GM23338 (cell line): Measurements from ENCODE around the gene TMEM51. TPM values are rescaled to one million over a fixed set of nuclear protein-coding genes. Genes with fewer than 3 reads are reported as not detected.

Source experiments
- ATAC-seq: fragments of 200-7000 bp; cut with Tn5 transposase; 3 replicates; pipeline ENCODE4 v1.9.1; 2020
- DNase-seq: peaks from one replicate; pipeline ENCODE4 v3.0.0-alpha.2; 2015; ENCODE audit warnings: low spot score
- H2AFZ ChIP-seq: fragments of 200-600 bp; sonication (generic); 2 replicates; pipeline ENCODE4 v1.8.0; 2016; ENCODE audit warnings: antibody characterized with exemption, mild to moderate bottlenecking, moderate library complexity
- H3F3A ChIP-seq: fragments of 200-600 bp; sonication (generic); replicated peaks from 2 replicates; pipeline ENCODE4 v1.8.0; 2017; ENCODE audit warnings: antibody characterized with exemption, mixed run types, low read depth
- H3K27ac ChIP-seq: fragments of 200-600 bp; sonication (generic); 2 replicates; pipeline ENCODE4 v1.6.1; 2016; ENCODE audit warnings: low read depth
- H3K27me3 ChIP-seq: fragments of 200-600 bp; sonication (generic); 2 replicates; pipeline ENCODE4 v1.8.0; 2016; ENCODE audit warnings: mild to moderate bottlenecking, mixed run types, moderate library complexity; ENCODE audit not compliant: insufficient read depth
- H3K36me3 ChIP-seq: fragments of 200-600 bp; sonication (generic); 2 replicates; pipeline ENCODE4 v1.8.0; 2016; ENCODE audit warnings: mild to moderate bottlenecking; ENCODE audit not compliant: insufficient read depth
- H3K4me1 ChIP-seq: fragments of 200-600 bp; sonication (generic); 2 replicates; pipeline ENCODE4 v1.8.0; 2016; ENCODE audit warnings: mild to moderate bottlenecking, moderate library complexity; ENCODE audit not compliant: insufficient read depth
- H3K4me2 ChIP-seq: fragments of 200-600 bp; sonication (generic); 2 replicates; pipeline ENCODE4 v1.7.1; 2017; ENCODE audit warnings: mixed run types
- H3K4me3 ChIP-seq: fragments of 200-600 bp; sonication (generic); 2 replicates; pipeline ENCODE4 v1.6.1; 2016; ENCODE audit warnings: mixed run types
- H3K79me2 ChIP-seq: fragments of 200-600 bp; sonication (generic); replicated peaks from 2 replicates; pipeline ENCODE4 v1.8.0; 2017; ENCODE audit warnings: mild to moderate bottlenecking; ENCODE audit not compliant: insufficient read depth
- H3K9me2 ChIP-seq: fragments of 200-600 bp; sonication (generic); 2 replicates; pipeline ENCODE4 v1.8.0; 2017; ENCODE audit not compliant: insufficient read depth
- H4K20me1 ChIP-seq: fragments of 200-600 bp; sonication (generic); replicated peaks from 2 replicates; pipeline ENCODE4 v1.8.0; 2017; ENCODE audit warnings: mild to moderate bottlenecking; ENCODE audit not compliant: insufficient read depth
- H3K27ac Mint-ChIP-seq: 2 replicates; pipeline ENCODE4 v1.8.0; 2020; ENCODE audit warnings: inconsistent platforms, mild to moderate bottlenecking, moderate library complexity, mixed read lengths
- H3K27me3 Mint-ChIP-seq: 3 replicates; pipeline ENCODE4 v1.8.0; 2022; ENCODE audit warnings: low read depth, mild to moderate bottlenecking, moderate library complexity, mixed read lengths, inconsistent platforms; ENCODE audit not compliant: insufficient read depth, poor library complexity
- H3K36me3 Mint-ChIP-seq: 3 replicates; pipeline ENCODE4 v1.8.0; 2021; ENCODE audit warnings: low read depth, mild to moderate bottlenecking, inconsistent platforms, moderate library complexity, mixed read lengths
- H3K4me1 Mint-ChIP-seq: 3 replicates; pipeline ENCODE4 v1.8.0; 2020; ENCODE audit warnings: mild to moderate bottlenecking, inconsistent platforms, mixed read lengths
- H3K4me3 Mint-ChIP-seq: 3 replicates; pipeline ENCODE4 v1.8.0; 2021; ENCODE audit warnings: moderate library complexity, mild to moderate bottlenecking, inconsistent platforms, mixed read lengths
- H3K9me3 Mint-ChIP-seq: 3 replicates; pipeline ENCODE4 v1.8.0; 2020; ENCODE audit warnings: moderate library complexity, mild to moderate bottlenecking, inconsistent platforms, mixed read lengths
- CREB1 ChIP-seq: fragments of 250-450 bp; sonication (Bioruptor Pico); IDR thresholded peaks from 2 replicates; pipeline ENCODE4 v1.5.0; 2020; ENCODE audit warnings: low read depth, mild to moderate bottlenecking, moderate library complexity
- CTCF ChIP-seq, 2 experiments: fragments of 200-600 bp in 1 of 2; sonication (generic) in 1 of 2; conservative IDR thresholded peaks; 2 replicates each; pipeline versions ENCODE4 v1.5.1 to v1.6.1; 2016 to 2017; ENCODE audit warnings: antibody characterized with exemption in 2 of 2, low read depth in 2 of 2, mild to moderate bottlenecking in 2 of 2, moderate library complexity in 1 of 2
- ETS1 ChIP-seq: IDR thresholded peaks from 2 replicates; pipeline ENCODE4 v1.6.1; 2016; ENCODE audit warnings: antibody characterized with exemption
- EZH2 ChIP-seq: fragments of 200-600 bp; sonication (generic); IDR thresholded peaks from one replicate; pipeline ENCODE4 v1.8.0; 2017; ENCODE audit warnings: antibody characterized with exemption, mild to moderate bottlenecking, low read depth; ENCODE audit not compliant: unreplicated experiment
- EZH2phosphoT487 ChIP-seq: fragments of 200-600 bp; sonication (generic); IDR thresholded peaks from one replicate; pipeline ENCODE4 v1.8.1; 2018; ENCODE audit warnings: antibody characterized with exemption; ENCODE audit not compliant: unreplicated experiment
- JUNB ChIP-seq: IDR thresholded peaks from one replicate; pipeline ENCODE4 v1.6.1; 2016; ENCODE audit warnings: antibody characterized with exemption; ENCODE audit not compliant: unreplicated experiment
- NANOG ChIP-seq: IDR thresholded peaks from 2 replicates; pipeline ENCODE4 v1.6.1; 2016; ENCODE audit warnings: antibody characterized with exemption, borderline replicate concordance
- POLR2AphosphoS5 ChIP-seq: IDR thresholded peaks from 2 replicates; pipeline ENCODE4 v1.6.1; 2016; ENCODE audit warnings: antibody characterized with exemption, low read depth
- REST ChIP-seq: IDR thresholded peaks from one replicate; pipeline ENCODE4 v1.6.1; 2018; ENCODE audit warnings: antibody characterized with exemption; ENCODE audit not compliant: unreplicated experiment
- STAT1 ChIP-seq: IDR thresholded peaks from one replicate; pipeline ENCODE4 v1.6.1; 2016; ENCODE audit warnings: antibody characterized with exemption; ENCODE audit not compliant: unreplicated experiment
- ZNF114 ChIP-seq: fragments of 250-450 bp; sonication (Bioruptor Pico); IDR thresholded peaks from 2 replicates; pipeline ENCODE4 v1.5.0; 2020; ENCODE audit warnings: mild to moderate bottlenecking, moderate library complexity
- ZNF331 ChIP-seq: fragments of 250-450 bp; sonication (Bioruptor Pico); IDR thresholded peaks from 2 replicates; pipeline ENCODE4 v1.5.0; 2020; ENCODE audit warnings: low read depth, mild to moderate bottlenecking, moderate library complexity
- ZNF462 ChIP-seq: fragments of 250-450 bp; sonication (Bioruptor Pico); IDR thresholded peaks from 2 replicates; pipeline ENCODE4 v1.5.0; 2020; ENCODE audit warnings: mild to moderate bottlenecking, moderate library complexity
- polyA plus RNA-seq: library from polyadenylated mRNA; unstranded; fragments of >200 nt; fragmentation: Nextera tagmentation; extraction: Ambion mirVana; gene quantifications from 2 replicates; pipeline ENCODE4 v1.2.1, GENCODE V29; 2016
- total RNA-seq: library from RNA; depleted of rRNA; stranded (reverse); fragments of >200 nt; shearing (Covaris generic); gene quantifications from 2 replicates; pipeline ENCODE4 v1.2.3, GENCODE V29; 2014

TMEM51 gene
- total and polyA plus RNA-seq, 2 experiments from 2014 or later: 4.0 to 5.2 TPM

GRCh38 chr1:15185617-15186016 lies 32.1 kb downstream of the TMEM51 start:
- no peak overlapping the region for H3K4me3 Mint-ChIP-seq
- no peak overlapping the region for H3K4me2 ChIP-seq
- no peaks in the 10 kb centered on the region for H4K20me1 ChIP-seq
- H3K9me2 ChIP-seq: no peaks in the 10 kb centered on the region
- no peaks in the 10 kb centered on the region; the same call in 1 of the 2 replicates for H3K79me2 ChIP-seq
- no peak overlapping the region for H2AFZ ChIP-seq
- TF ChIP-seq EZH2: no peak
- TF ChIP-seq JUNB: no peak
- TF ChIP-seq REST: no peak
- no peak for TF ChIP-seq STAT1
- TF ChIP-seq EZH2phosphoT487: no peak
- TF ChIP-seq CREB1 (CRISPR knock-in tag): no peak
- TF ChIP-seq ZNF331 (CRISPR knock-in tag): no peak
- TF ChIP-seq ZNF462: no peak
- TF ChIP-seq POLR2AphosphoS5: no peak
- TF ChIP-seq CTCF (conservative IDR thresholded peaks at IDR 0.05; ENCODE audit: low read depth in 2 of 2): no peak
- TF ChIP-seq NANOG: no peak
- no peak for TF ChIP-seq ZNF114 (CRISPR knock-in tag)
- no peak for TF ChIP-seq ETS1
- no peak overlapping the region for H3K4me3 ChIP-seq
- H3K27ac ChIP-seq: no peak overlapping the region
- no peaks in the 10 kb centered on the region for H3K27me3 ChIP-seq
- H3K4me1 Mint-ChIP-seq: peaks cover 57% of the 10 kb centered on the region
- no peaks in the 10 kb centered on the region for H3F3A ChIP-seq
- H3K4me1 ChIP-seq: peaks cover 27% of the 10 kb centered on the region
- no peaks in the 10 kb centered on the region for H3K9me3 Mint-ChIP-seq
- no peaks in the 10 kb centered on the region for H3K36me3 ChIP-seq
- H3K36me3 Mint-ChIP-seq: no peaks in the 10 kb centered on the region; the same call in 2 of the 3 replicates
- no peak overlapping the region for H3K27ac Mint-ChIP-seq
- H3K27me3 Mint-ChIP-seq: peaks cover 10% of the 10 kb centered on the region
- no peak for DNase-seq
- ATAC-seq: no peak
